Dermis microvascular lymphatic vessel endothelial cell (primary cell): ENCODE results near the gene POLN. TPM values are rescaled to one million over a fixed set of nuclear protein-coding genes. Genes with fewer than 3 reads are reported as not detected.
"Not testable (repeated sequence)": the region's sequence is repeated elsewhere in the genome, so short reads cannot be mapped to it uniquely, and the experiment has no call there.

ENCODE experiments used
- DNase-seq, 2 donors: peaks; one replicate each; pipeline versions ENCODE4 v3.0.0 to v3.0.0-alpha.2; 2010; ENCODE audit warnings: low read depth in 2 of 2
- total RNA-seq: library from RNA; depleted of rRNA; stranded (reverse); fragments of >200 nt; gene quantifications from 2 replicates; pipeline ENCODE4 v1.2.1, GENCODE V29; 2014

POLN gene
- total RNA-seq, 1 donor from 2014 or later = 1.9 TPM

GRCh38 chr4:2220016-2220630 is 21.8 kb downstream of the POLN start:
- DNase-seq = peak; percentile 55 to 69

- DNase-seq = no peak
Measured at GRCh38 chr4:2219233-2219760, 22.6 kb downstream of the POLN start.

DNA sequence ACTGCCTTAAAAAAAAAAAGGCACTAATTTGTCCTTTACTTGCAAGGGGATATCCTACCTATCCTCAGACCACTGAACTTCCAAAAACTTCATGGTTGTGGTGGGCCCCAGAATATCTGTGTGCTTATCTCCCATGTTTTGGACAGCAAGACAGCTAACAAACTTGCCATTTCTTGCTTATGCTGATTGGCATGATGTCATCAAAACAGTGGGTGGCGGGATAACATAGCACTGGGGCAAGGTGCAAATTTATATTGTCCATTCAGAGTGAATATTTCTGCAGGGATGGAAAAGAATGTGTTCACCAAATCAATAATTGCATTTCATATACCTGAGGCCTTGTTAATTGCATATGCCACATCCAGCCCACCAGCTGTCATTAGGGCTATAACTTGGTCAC is 23.5 kb downstream of the POLN start:
- no peak for DNase-seq

- DNase-seq = no peak
Measured at GRCh38 chr4:2217726-2218125, 24.2 kb downstream of the POLN start.

- DNase-seq = no peak
Measured at GRCh38 chr4:2212831-2213230, 29.1 kb downstream of the POLN start.

- DNase-seq = not testable (repeated sequence)
Measured at GRCh38 chr4:2202789-2203188, 39.1 kb downstream of the POLN start.

DNA sequence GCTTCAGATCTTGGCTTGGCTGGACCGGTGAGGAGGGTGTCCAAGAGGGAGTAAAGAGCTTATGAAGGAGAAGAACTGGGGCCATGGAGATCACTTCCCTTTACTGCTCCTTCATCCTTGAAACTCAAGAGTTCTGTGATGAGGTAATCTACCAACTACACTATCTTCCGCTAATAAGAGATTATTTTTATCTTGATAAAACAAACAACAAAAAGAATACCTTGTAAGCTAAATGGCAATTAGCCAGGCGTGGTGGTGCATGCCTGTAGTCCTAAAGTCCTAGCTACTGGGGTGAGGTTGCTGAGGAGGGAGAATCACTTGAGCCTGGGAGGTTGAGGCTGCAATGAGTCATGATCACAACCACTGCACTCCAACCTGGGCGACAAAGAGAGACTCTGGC is 47.4 kb downstream of the POLN start:
- DNase-seq = no peak

DNA sequence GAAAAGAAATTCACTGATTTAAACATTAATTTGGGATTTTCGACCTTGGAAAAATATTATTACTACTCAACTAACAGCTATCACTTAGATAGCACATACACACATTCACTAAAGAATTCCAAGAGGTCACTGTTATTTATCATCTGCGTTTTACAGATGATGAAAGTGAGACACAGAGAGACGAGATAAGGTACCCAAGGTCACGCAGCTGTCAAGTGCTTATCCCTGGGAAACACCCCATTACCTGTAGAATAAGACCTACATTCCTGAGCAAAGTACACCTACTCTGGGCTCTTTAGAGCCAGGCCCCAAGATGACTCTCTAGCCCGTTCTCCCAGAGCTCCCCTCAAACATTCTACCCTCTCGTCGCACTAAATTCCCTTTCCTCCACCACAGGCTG is 48.6 kb downstream of the POLN start:
- no peak for DNase-seq

DNA sequence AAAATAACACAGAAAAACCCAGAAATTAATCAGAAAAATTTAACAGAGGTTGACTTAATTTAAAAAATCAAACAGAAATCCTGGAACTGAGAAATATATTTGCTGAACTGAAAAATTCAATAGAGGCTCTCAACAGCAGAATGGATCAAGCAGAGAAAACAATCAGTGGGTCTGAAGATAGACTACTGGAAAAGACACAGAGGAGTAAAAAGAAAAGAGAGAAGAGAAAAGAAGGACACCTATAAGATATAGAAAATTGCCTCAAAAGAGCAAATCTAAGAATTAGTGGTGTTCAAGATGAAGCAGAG is 55.1 kb downstream of the POLN start:
- no peak for DNase-seq

- peak; percentile 5 to 30 for DNase-seq
Measured at GRCh38 chr4:2186133-2186864, 55.6 kb downstream of the POLN start.

DNA sequence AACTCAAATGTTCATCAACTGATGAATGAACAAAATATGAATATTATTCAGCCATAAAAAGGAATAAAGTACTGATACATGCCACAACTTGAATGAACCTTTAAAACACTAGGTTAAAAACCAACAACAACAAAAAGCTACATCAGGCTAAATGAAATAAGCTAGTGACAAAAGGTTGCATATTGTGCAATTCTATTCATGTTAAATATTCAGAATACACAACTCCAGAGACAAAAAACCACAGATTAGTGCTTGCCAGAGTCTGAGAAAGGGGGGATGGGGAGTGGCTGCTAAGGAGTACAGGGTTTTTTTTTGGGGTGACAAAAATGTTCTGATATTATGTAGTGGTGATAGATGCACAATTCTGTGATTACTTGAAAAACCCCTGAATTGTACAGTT is 58.5 kb downstream of the POLN start:
- DNase-seq = no peak

DNA sequence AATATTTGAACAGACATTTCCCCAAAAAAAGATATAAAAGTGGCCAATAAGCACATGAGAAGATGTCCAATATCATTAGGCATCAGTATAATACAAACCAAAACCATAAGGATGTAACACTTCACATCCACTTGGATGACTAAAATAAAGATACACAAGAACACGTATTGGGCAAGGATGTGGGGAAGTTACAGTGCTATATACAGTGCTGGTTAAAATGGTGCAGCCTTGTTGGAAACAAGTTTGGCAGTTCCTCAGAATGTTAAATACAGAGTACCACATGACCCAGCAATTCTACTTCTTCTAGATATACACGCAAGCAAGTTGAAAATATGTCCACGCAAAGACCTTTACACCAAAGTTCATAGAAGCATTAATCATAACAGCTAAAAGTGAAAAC is 58.9 kb downstream of the POLN start:
- no peak for DNase-seq

DNA sequence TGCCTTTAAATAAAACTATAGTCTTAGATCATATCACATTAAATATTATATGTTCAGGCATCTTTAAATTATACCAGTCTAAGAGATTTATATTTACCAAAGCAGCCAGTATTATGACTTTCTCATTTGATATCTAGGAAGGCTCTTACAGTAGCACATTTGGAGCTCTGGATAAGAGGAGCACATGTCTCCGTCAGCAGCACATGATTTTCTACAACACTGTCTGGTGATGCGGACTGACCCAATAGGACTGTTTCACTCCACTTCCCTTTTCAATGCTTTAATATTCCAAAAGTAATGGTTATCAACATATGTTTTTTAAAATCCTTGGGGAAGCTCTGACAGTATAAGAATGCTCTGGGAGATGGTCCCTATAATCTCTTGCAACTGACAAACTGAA is 61.5 kb downstream of the POLN start:
- no peak for DNase-seq

- no peak for DNase-seq
Measured at GRCh38 chr4:2179717-2180116, 62.2 kb downstream of the POLN start.

- no peak for DNase-seq
Measured at GRCh38 chr4:2178986-2179385, 62.9 kb downstream of the POLN start.

DNA sequence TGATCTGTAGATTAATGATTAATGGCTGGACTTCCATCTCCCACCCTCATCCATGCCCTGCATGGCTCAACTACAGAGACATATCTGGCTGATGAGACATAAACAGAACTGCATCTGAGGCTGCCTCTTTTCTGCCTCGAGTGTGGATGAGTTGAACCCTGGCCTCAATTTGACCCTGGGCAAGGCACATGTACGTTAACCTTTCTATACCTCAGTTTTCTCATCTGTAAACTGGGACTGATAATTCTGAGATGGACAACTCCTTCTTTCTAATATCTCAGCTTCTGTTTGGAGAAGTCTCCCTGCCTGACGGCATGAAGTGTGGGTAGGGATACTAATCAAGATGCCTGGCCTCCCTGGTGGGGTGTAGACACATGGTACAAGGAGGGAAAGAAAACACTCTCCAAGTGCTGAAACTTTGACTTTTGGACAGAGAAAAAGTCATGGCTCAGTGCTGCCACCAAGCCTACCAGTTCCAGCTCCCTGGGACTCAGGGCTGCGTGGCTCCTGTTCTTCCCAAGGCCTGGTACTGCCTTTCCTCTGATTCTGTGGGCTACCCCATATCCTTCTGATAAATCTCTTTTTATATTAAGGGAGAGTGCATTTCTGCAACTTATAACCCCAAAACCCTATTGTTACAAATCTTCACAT is 64.4 kb downstream of the POLN start:
- DNase-seq = no peak

DNA sequence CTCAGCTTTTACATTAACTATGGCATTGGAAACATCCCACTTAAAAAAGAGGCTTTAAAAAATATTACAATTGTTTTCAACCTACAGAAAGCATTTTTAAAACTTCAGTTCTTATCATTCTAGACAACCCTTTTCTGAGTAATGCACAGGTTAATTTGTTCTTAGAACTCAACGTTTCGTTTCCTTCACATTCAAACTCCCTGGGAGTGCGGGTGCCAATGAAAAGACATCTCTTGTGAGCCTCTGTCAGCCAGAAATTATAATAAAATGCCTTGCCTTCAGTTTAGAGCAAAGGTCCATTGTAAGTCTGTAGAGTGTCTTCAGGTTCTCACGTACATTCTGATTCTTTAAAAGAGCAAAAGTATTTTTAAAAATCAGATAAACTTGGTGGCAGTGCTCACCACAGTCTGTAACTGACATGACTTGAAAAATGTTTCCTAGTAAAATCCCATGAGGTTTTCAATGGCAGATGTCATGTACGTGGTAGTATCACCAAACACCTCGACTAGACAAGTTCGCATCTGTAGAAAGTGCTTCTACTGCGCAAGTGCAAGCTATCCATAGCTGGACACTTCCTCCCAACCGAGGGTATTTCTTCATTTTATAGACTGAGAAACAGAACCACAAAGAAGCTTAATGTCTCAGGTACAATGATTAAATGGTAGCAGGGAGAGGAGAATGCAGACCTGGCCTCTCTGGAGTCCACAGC is 65.8 kb downstream of the POLN start:
- DNase-seq = no peak

- DNase-seq = no peak
Measured at GRCh38 chr4:2174061-2174460, 67.9 kb downstream of the POLN start.

DNA sequence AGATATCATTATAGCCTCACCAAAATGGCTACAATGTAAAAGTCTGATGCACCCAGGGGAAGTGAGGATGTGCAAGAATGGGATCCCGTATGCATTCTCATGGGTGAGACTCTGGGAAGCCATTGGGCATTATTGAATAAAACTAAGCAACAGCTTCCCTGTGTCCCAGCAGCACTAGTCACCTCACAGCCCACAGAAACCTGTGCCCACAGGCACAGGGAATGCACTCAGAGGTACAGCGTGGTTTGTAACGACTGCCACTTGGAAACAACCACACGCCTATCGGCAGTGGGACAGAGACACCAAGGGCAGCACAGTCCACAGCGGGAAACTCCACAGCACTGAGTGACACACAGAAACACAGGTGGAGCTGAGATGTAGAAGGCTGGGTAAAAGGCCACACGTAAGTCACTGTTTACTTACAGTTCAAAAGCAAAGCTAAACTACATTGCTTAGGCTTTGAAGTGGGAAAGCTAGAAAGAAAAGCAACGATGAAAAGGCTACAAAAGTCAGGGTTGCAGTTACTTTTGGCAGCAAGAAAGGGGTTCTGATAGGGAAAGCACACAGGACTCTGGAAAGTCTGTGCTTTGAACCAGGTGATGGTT is 69.2 kb downstream of the POLN start:
- no peak for DNase-seq

- DNase-seq = no peak
Measured at GRCh38 chr4:2172161-2172560, 69.8 kb downstream of the POLN start.

- DNase-seq = no peak
Measured at GRCh38 chr4:2168469-2169319, 73.2 kb downstream of the POLN start.
